HL-60/S4 treated with retinoic acid at 250 ng/mL for 4 days and 3 days (cell line): ENCODE data around the gene KCNB1.

Experiments
- in situ Hi-C: fragments of 300-500 bp; cut with MboI; formaldehyde crosslinking; loops from 2 replicates; pipeline ENCODE4 v1.7.0; 2022; ENCODE audit warnings: low sequenced_read_pairs

Gene KCNB1

GRCh38 chr20:49361862-49362660 lies 120.4 kb downstream of the KCNB1 start:
- in situ Hi-C loops, result no loop called here

- in situ Hi-C loops, result no loop called here
These were observed 122.1 kb downstream of the KCNB1 start for GRCh38 chr20:49360242-49360968.

GRCh38 chr20:49356676-49357075 lies 125.8 kb downstream of the KCNB1 start:
- in situ Hi-C loops, result no loop called here

GRCh38 chr20:49354673-49355072 lies 127.8 kb downstream of the KCNB1 start:
- in situ Hi-C loops, result no loop called here

- in situ Hi-C loops, result no loop called here
These were observed 129.1 kb downstream of the KCNB1 start for GRCh38 chr20:49353348-49353747.

GRCh38 chr20:49352751-49353150 lies 129.7 kb downstream of the KCNB1 start:
- in situ Hi-C loops, result no loop called here

GRCh38 chr20:49351775-49352174 lies 130.7 kb downstream of the KCNB1 start:
- in situ Hi-C loops, result no loop called here

- in situ Hi-C loops, result loop anchor here (25.0 kb wide), 2 partner anchors 163 to 538 kb away; no protein-coding TSS in a partner anchor
These were observed 132.7 kb downstream of the KCNB1 start for GRCh38 chr20:49349694-49350252.

GRCh38 chr20:49349078-49349477 lies 133.4 kb downstream of the KCNB1 start:
- in situ Hi-C loops, result loop anchor here (25.0 kb wide), 2 partner anchors 163 to 538 kb away; no protein-coding TSS in a partner anchor

- in situ Hi-C loops, result loop anchor here (25.0 kb wide), 2 partner anchors 164 to 539 kb away; no protein-coding TSS in a partner anchor
These were observed 133.9 kb downstream of the KCNB1 start for GRCh38 chr20:49348563-49348962.

GRCh38 chr20:49347156-49347555 lies 135.3 kb downstream of the KCNB1 start:
- in situ Hi-C loops, result loop anchor here (25.0 kb wide), 2 partner anchors 165 to 540 kb away; no protein-coding TSS in a partner anchor

- in situ Hi-C loops, result loop anchor here (25.0 kb wide), 2 partner anchors 166 to 541 kb away; no protein-coding TSS in a partner anchor
These were observed 135.8 kb downstream of the KCNB1 start for GRCh38 chr20:49346682-49347081.

GRCh38 chr20:49345524-49345923 lies 136.9 kb downstream of the KCNB1 start:
- in situ Hi-C loops, result loop anchor here (25.0 kb wide), 2 partner anchors 167 to 542 kb away; no protein-coding TSS in a partner anchor

- in situ Hi-C loops, result loop anchor here (25.0 kb wide), 2 partner anchors 167 to 542 kb away; no protein-coding TSS in a partner anchor
These were observed 137.5 kb downstream of the KCNB1 start for GRCh38 chr20:49344975-49345374.

GRCh38 chr20:49344140-49344539 lies 138.3 kb downstream of the KCNB1 start:
- in situ Hi-C loops, result loop anchor here (25.0 kb wide), 2 partner anchors 168 to 543 kb away; no protein-coding TSS in a partner anchor

- in situ Hi-C loops, result loop anchor here (25.0 kb wide), 2 partner anchors 169 to 544 kb away; no protein-coding TSS in a partner anchor
These were observed 139.2 kb downstream of the KCNB1 start for GRCh38 chr20:49343246-49343645.

- in situ Hi-C loops, result loop anchor here (25.0 kb wide), 2 partner anchors 172 to 547 kb away; no protein-coding TSS in a partner anchor
These were observed 142.1 kb downstream of the KCNB1 start for GRCh38 chr20:49340161-49340966.

GRCh38 chr20:49339123-49339522 lies 143.3 kb downstream of the KCNB1 start:
- in situ Hi-C loops, result loop anchor here (25.0 kb wide), 2 partner anchors 173 to 548 kb away; no protein-coding TSS in a partner anchor

GRCh38 chr20:49338061-49338460 lies 144.4 kb downstream of the KCNB1 start:
- in situ Hi-C loops, result loop anchor here (25.0 kb wide), 2 partner anchors 174 to 549 kb away; no protein-coding TSS in a partner anchor

- in situ Hi-C loops, result loop anchor here (25.0 kb wide), 2 partner anchors 175 to 550 kb away; no protein-coding TSS in a partner anchor
These were observed 145.1 kb downstream of the KCNB1 start for GRCh38 chr20:49337357-49337756.
